Mesothelial cell of epicardium (in vitro differentiated cells): ENCODE data around the gene ASPN. TPM values are rescaled to one million over a fixed set of nuclear protein-coding genes. Genes with fewer than 3 reads are reported as not detected.

Source experiments
- DNase-seq, 2 experiments: peaks; one replicate each; pipeline ENCODE4 v3.0.0; 2021; ENCODE audit warnings: low spot score in 2 of 2; ENCODE audit not compliant: unreplicated experiment in 2 of 2
- H3K27ac Mint-ChIP-seq: 2 replicates; pipeline ENCODE4 v1.8.0; 2021; ENCODE audit warnings: mixed read lengths
- H3K27me3 Mint-ChIP-seq: 2 replicates; pipeline ENCODE4 v1.8.0; 2021; ENCODE audit warnings: low read depth, mixed read lengths
- H3K36me3 Mint-ChIP-seq: 2 replicates; pipeline ENCODE4 v1.8.0; 2021; ENCODE audit warnings: mixed read lengths
- H3K4me1 Mint-ChIP-seq: 2 replicates; pipeline ENCODE4 v1.8.0; 2021; ENCODE audit warnings: mixed read lengths
- H3K4me3 Mint-ChIP-seq: 2 replicates; pipeline ENCODE4 v1.8.0; 2021; ENCODE audit warnings: mild to moderate bottlenecking, moderate library complexity, mixed read lengths
- H3K9me3 Mint-ChIP-seq: 2 replicates; pipeline ENCODE4 v1.8.0; 2021; ENCODE audit warnings: mixed read lengths
- total RNA-seq: library from RNA; stranded (reverse); gene quantifications from 3 replicates; pipeline ENCODE4 v1.2.1, GENCODE V29; 2021
- TF ChIP-seq, protein P1 (sequence below): fragments of 200-600 bp; sonication (generic); IDR thresholded peaks from one replicate; pipeline ENCODE4 v1.5.0; 2021; ENCODE audit warnings: antibody characterized with exemption; ENCODE audit not compliant: unreplicated experiment

The ASPN gene
- total RNA-seq, 1 donor from 2014 or later = 0.63 TPM

DNA sequence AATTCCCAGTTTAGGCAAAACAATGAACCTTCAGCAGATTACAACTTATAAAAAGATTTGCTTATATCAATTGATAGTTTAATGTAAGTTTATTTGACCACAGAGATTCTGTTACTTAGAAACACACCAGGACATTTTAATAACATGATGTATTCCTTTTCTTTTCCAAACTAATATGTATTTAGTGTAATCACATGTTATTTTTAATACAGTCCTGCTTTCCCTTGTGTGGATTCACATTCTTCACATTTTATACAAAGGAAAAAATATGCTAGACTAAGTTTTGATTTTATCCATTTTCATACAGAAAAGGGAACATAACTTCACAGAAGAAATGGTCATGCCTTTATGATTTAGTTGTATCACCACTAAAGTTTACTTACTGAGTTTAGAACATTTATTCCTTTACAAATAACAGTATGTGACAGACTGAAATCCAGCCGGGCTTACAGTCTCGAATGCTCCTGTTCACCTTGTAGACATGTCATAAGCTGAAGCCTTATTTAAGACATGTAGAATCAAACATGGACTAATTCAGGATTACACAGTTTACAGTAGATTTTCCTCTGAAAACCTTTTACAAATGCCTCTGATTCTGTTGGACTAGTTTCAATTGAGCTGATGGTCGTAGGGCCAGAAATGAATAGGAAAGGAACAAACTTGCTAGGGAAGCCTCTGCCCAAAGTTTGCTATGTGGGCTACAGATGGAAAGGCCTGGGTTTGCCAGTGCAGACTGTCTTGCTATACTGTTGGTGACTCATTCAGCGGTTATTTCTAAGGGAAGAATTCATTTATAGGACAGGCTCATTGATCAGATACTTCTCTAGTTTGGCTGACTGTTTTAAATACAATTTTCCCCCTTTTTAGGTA, 6.6 kb upstream of the ASPN start:
- H3K4me3 Mint-ChIP-seq = no peak overlapping the region
- H3K9me3 Mint-ChIP-seq = no peaks in the 10 kb centered on the region
- H3K27ac Mint-ChIP-seq = no peak overlapping the region
- no peaks in the 10 kb centered on the region for H3K36me3 Mint-ChIP-seq
- DNase-seq = no peak
- peaks cover 21% of the 10 kb centered on the region for H3K4me1 Mint-ChIP-seq
- no peaks in the 10 kb centered on the region for H3K27me3 Mint-ChIP-seq
- TF ChIP-seq, protein P1, sequence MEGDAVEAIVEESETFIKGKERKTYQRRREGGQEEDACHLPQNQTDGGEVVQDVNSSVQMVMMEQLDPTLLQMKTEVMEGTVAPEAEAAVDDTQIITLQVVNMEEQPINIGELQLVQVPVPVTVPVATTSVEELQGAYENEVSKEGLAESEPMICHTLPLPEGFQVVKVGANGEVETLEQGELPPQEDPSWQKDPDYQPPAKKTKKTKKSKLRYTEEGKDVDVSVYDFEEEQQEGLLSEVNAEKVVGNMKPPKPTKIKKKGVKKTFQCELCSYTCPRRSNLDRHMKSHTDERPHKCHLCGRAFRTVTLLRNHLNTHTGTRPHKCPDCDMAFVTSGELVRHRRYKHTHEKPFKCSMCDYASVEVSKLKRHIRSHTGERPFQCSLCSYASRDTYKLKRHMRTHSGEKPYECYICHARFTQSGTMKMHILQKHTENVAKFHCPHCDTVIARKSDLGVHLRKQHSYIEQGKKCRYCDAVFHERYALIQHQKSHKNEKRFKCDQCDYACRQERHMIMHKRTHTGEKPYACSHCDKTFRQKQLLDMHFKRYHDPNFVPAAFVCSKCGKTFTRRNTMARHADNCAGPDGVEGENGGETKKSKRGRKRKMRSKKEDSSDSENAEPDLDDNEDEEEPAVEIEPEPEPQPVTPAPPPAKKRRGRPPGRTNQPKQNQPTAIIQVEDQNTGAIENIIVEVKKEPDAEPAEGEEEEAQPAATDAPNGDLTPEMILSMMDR = no peak

DNA sequence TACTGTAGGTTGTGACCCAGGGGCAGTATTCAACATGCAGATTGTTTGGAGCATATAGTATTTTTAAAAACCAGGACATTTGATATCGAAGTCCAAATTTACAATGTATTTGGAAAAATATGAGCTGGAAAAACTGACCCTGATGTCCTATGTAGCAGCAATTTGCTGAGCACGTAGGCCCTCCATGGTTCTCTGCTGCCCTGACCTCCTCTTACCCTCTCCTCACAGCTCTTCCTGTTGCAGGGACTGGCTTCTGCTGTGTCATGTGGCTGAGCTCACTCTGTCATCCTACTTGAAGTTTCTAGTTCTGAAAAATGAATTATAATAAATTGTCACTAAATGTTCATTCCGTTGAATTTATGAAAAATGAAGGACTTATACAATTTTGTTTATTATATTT, 4.1 kb upstream of the ASPN start:
- no peak for DNase-seq
- Mint-ChIP-seq H3K27me3 (no peaks in the 10 kb centered on the region), H3K4me1 (peaks cover 16% of the 10 kb centered on the region), H3K9me3 (no peaks in the 10 kb centered on the region), H3K36me3 (no peaks in the 10 kb centered on the region), H3K27ac (no peak overlapping the region), H3K4me3 (no peak overlapping the region)
- TF ChIP-seq, protein P1 = no peak

DNA sequence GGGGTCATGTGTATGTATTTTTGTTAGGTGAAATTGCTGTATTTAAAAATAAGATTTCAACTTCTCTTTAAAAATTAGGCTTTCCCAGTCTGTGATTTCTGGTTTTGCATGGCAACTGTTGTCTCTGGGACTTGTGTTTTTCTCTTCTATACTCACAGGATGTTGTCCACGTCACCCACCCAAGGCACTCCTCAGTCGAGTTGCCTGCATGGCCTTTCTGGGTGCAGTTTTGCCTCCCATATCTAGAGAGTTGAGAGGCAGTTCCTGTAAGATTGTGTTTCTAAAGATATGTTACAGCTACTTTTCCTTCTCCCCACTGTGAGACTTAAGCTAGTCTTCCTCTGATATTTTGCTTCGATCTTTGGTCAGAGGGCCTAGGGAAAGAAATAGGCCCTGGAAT, 2.3 kb upstream of the ASPN start:
- no peak overlapping the region for H3K4me3 Mint-ChIP-seq
- DNase-seq = no peak
- no peaks in the 10 kb centered on the region for H3K36me3 Mint-ChIP-seq
- H3K4me1 Mint-ChIP-seq = peaks cover 27% of the 10 kb centered on the region
- H3K27me3 Mint-ChIP-seq = no peaks in the 10 kb centered on the region
- no peak overlapping the region for H3K27ac Mint-ChIP-seq
- H3K9me3 Mint-ChIP-seq = no peaks in the 10 kb centered on the region
- TF ChIP-seq, protein P1 = no peak

DNA sequence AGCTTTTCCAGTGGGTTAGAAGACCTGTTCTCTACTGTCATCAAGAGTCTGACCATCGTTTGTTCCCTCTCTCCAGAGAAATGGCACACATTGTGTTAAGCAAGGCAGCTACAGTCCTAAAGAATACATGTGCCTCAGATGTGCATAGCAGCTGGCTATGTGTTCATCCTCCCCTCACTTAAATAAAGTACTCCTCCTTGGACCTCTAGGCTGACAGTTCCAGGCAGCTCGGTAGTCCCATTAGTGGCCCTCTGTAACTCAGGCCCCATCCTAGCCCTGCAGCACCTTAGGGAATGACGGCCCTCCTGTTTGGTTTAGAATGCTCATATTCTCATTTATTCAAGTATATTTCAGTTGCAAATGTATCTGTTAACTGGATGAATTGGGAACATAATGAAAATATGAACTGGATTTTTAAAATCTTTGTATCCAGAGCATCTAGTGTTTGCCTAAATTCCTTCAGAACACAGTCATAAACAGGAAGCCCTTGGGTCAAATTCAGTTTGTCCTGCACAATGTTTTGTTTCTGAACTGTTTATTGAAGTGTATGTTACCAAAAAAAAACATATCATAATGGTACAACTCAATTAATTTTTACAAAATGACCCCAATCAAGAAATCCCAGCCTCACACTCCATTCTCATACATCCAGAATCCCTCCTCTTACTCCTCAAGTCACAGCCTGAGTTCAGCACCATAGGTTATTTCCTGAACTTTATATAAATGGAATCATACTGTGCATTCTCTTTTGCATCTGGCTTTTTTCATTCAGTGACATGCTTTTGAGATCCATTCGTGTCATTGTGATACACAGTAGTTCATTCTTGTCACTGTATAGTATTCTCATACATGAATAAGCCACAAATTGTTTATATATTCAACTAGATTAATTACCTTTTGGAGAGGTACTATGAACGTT, 1.6 kb upstream of the ASPN start:
- Mint-ChIP-seq H3K4me1 (peaks cover 27% of the 10 kb centered on the region), H3K9me3 (no peaks in the 10 kb centered on the region), H3K4me3 (no peak overlapping the region), H3K27ac (no peak overlapping the region), H3K27me3 (no peaks in the 10 kb centered on the region), H3K36me3 (no peaks in the 10 kb centered on the region)
- TF ChIP-seq, protein P1 = no peak
- no peak for DNase-seq

DNA sequence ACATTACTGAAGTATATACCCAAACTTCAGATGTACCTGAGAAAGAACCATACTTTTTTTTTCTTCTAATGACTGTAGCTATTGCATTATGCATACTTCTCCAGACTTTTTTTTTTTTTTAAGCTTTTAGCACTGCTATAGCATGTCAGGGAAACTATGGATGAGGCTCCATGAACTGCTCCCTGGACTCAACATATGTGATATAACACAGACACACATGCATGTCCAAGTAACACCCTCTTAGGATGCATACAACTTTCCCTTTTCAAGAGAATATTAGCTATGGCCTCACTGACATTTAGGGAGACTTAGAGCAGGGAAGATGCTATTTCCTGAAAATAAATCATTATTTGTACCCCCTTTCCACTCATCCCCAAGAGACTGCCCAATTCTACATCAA, 499 bp upstream of the ASPN start:
- Mint-ChIP-seq H3K27ac (no peak overlapping the region), H3K27me3 (no peaks in the 10 kb centered on the region), H3K36me3 (no peaks in the 10 kb centered on the region), H3K4me1 (peaks cover 27% of the 10 kb centered on the region), H3K4me3 (no peak overlapping the region), H3K9me3 (no peaks in the 10 kb centered on the region)
- no peak for DNase-seq
- TF ChIP-seq, protein P1 = no peak
